HG03280 (cell line): ENCODE data around the gene PI4KA.

ENCODE experiments used
- ATAC-seq: cut with Tn5 transposase; IDR thresholded peaks from one replicate; pipeline ENCODE4 v1.9.1; 2021; ENCODE audit warnings: mild to moderate bottlenecking, moderate library complexity; ENCODE audit not compliant: unreplicated experiment

The PI4KA gene

DNA sequence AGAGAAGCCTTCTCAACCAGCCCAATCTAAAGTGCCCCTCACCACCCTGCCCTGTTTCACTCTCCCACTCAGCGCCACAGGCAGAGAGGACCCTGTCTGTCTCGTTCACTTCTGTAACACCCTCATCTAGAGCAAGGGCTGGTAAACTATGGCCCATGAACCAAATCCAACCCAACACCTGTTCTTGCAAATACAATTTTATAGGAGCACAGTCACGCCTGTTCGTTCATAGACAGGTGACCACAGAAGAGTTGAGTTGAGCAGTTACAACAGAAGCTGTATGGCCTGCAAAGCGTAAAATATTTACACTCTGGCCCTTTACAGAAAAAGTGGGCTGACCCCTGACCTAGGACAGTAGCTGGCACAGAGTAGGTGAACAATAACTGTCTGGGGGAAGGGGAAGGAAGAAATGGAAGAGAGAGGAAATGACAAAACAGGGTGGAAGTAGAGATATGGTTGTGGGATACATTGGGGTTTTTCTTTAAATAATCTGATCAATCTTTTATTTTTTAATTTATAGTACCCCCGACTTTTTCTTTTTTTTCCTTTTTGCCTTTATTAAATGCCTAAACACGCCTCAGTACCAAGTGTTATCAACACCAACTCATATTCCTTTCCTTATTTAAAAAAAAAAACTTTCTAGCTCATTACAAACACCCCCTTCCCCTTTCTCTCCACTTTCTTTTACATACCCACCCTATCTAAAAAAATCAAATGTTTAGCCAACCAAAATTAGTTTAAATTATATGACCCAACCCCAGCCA, 63.8 kb downstream of the PI4KA start:
- ATAC-seq, result no peak

DNA sequence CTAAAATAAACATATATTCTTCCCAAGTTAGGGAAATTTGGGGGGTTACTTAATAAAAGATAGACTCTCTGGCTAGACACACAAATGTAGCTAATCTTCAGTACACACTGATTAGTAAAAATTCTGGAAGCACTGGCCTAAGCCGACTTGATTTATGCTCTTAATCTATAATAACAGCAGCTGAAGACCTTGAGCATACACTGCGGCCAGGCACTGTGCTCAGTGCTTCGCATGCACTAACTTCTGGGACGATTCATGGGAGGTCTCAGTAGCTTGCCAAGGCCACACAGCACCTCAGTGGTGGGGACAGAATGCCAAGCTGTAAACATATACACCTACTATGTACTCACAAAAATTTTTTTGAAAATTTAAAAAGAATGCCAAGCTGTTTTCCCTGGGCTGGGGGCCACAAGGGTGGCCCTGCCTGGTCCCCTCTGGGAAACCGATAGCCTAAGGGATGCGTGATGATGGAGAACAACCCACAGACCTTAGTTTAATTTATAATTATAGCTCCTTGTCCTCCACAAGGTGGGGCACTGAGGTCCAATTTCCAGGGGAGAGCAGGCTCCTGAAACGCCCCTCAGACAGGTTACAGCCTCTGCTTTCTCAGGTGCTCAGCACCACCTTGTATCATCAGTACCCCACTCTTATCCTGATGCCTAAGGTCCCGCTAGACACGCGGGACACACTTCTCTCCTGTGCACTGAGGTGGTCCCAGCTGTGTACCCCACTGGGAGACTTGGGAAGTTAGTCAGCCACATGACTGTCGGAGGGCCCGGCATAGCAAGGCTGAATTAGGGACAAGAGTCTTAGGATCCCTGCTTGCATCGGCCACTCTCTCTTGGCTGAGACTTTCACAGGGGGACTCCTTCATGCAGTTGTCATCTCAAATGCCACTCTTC, 64.6 kb downstream of the PI4KA start:
- ATAC-seq, result no peak

DNA sequence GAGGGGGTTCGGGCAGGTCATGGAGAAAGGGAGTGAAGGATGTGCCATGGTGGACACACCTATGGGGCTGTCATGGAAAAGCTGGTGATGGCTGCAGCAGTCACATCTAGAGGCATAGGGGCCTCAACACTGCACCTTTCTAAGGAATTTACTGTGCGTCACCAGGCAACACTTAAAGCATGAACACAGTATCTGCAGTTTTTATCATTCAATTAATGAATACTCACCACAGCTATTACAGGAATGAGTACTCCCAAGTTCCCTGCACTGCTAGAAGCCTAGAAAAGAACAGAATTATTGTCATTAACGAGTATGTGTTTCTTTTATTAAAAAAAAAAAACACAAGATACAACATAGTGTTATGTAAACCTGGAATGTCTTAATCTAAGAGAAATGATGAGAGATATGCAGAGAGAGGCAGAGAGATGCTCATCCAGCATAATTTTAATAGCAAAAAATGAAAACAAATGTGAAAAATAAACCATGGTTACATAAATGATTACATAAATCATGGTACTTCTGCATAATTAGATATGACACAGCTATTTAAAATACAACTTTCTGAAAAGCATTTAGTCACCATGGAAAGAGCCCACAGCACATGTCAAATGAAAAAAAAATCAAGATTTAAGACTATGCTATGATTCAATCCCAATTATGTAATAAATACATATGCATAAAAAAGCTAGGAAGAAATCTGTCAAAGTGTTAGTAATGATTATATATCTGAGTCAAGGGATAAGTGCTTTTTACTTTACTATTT, 65.5 kb downstream of the PI4KA start:
- ATAC-seq, result no peak

DNA sequence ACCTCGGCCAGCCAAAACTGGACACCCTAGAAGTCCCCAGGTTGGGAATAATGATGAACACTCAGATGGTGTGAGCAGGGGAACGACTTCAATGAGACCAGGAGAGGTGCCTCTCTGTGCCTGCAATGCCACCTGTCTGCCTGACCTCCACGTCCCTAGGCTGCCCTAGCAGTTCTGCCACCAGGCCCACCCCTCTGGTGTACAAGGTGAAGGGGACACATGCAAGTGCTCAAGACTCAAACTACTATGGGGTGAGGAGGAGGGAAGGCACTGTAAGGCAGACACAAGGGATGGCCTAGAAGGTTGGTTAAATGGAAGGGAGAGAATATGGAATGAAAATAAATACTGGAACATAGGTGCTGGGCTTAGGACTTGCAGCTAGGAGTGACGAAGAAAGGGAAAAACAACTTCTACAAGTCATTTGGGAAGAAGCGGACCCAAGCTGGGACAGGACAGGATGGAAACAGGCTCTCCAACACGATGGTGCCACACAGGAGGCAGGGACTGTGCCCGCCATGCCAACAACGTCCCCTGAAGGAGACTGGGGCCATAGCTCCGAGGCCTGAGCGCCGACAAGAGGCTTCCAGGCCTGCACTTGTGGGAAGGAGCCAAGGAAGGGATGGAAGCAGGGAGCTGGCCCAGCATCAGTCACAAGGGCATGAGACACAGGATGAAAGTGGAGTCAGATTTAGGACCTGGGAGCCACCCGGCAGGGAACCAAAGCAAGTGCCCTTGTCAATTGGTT, 66.2 kb downstream of the PI4KA start:
- ATAC-seq, result no peak

DNA sequence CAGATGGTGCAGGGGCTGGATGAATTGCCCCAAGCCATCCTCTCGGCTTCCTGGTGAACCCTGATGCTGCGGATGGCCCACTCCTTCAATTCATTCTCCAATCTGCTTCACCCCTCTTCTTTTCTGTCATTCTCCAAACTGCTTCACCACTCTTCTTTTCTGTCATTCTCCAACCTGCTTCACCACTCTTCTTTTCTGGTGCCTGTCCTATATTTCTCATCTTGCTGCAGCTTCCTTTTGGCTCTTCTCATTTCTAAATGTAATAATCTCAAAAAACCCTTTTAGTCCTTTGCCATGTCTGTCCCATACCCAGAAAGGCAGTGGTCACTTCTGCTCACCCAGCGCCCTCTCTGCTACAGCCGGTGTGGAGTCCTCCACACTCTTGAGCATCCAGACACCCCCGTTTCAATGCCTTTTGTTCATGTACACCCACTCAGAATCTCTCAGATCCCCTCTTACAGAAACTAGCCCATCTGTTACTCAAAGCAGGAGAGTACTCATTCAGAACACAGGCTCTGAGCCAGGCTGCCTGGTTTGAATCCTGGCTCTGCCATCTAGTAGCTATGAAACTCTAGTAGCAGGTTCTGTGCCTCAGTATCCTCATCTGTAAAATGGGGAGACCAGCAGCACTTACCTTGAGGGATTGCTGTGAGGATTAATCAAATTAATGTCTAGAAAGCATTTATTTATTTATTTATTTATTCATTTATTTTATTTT, 69.8 kb downstream of the PI4KA start:
- ATAC-seq, result no peak

DNA sequence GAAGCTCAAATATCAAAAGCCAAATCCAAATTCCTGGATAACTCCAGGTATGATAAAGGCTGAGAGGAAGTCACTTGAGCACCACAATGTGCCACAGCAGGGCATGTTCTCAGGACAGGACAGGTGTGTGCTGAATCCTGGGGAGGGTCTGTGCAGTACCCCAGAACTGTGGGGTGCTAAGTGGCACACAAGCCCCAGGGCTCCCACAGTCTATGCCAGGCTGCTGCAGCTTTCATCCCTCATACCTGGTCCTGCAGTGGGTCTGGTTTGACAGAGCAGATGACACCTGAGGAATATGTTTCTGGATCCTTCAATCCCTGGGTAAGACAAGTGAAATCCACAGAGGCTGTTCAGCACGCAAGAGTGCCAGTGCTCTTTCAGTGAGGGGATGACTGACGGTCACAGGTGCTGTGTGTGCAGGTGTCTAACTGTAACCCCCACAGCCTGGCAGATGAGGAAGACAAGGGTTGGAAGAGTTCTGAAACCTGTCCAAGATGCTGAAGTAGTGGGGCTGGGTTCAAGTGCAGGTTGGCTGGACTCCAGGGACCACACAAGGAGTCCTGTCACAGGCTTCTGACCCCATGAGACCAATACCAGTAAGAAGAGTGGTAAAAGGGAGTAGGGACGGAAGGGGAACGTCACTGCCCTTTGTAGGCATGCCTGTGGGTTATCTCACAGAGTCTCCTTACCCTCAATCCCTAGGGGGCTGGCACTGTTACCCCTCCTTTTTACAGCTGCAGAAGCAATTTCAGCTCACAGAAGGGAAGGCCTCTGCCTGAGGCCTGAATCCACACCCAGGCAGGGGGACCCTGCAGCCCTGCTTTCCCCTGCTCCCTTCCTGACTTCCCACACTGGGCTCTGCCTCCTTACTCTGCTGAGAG, 70.6 kb downstream of the PI4KA start:
- ATAC-seq, result no peak

DNA sequence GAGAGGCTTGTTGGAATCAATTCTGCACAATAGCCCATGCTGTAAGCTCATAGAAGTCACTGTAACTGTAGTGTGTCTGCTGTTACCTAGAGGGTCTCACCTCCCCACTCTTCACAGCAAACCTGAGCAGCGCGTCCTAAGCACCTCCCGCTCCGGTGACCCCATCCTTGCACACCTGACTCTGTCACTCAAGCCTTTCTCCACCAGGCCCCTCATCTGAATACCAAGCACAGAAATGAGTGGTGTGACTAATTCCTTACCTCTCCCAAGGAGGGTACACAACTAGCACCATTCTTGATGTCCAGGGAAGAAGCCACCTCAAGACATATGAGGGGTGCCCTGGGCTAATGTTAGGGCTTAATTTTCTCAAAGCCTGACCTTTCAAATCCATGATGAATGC, 71.4 kb downstream of the PI4KA start:
- no peak for ATAC-seq

DNA sequence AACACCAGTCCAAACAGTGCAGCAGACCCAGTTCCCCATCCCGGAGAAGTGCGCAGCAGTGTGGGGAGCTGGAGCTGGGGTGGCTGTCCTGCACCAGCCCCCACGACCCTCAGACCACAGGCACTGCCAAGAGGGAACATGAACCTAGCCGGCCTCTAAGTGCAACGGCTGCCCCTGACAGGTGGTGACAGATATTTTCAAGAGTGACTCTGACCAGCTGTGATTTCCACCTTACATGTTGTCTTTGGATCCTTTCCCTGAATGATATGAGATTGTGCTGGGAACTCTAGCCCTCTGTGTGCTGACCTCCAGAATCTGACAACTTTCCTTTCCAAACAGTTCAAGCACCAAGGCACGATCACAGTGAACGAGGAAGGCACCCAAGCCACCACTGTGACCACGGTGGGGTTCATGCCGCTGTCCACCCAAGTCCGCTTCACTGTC, 72.1 kb downstream of the PI4KA start:
- no peak for ATAC-seq

DNA sequence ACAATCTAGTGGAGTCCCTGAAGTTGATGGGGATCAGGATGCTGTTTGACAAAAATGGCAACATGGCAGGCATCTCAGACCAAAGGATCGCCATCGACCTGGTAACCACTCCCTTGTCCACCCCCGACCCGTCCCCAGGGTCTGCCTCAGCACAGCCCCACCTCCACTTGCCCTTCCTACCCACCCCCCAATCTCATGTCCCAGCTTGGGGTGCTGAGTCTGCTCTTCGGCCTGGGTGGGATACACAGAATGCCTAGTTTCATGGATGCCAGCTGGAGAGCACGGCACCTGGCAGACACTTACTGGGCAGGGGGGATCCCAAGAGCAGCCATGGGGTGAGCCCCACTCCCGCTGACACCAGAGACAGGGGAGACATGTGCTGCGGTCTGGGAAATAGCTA, 72.6 kb downstream of the PI4KA start:
- no peak for ATAC-seq

DNA sequence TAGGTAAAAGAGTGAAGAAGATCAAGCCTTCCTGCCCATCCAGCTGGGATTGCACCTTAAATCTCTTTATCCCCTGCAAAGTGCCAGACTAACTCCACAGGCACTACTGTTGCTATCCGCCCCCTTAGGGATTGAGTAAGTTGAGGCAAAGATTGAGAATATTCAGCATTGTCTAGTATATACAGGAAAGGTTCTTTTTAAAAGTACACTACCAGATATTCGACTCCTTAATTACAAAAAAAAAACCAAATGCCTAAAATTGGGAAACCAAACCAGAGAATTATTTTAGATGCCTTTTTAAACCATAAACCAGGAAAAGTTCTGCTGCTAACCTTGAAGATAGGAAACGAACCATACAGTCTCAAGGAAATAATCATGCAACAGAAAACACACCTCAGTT, 73.2 kb downstream of the PI4KA start:
- no peak for ATAC-seq

DNA sequence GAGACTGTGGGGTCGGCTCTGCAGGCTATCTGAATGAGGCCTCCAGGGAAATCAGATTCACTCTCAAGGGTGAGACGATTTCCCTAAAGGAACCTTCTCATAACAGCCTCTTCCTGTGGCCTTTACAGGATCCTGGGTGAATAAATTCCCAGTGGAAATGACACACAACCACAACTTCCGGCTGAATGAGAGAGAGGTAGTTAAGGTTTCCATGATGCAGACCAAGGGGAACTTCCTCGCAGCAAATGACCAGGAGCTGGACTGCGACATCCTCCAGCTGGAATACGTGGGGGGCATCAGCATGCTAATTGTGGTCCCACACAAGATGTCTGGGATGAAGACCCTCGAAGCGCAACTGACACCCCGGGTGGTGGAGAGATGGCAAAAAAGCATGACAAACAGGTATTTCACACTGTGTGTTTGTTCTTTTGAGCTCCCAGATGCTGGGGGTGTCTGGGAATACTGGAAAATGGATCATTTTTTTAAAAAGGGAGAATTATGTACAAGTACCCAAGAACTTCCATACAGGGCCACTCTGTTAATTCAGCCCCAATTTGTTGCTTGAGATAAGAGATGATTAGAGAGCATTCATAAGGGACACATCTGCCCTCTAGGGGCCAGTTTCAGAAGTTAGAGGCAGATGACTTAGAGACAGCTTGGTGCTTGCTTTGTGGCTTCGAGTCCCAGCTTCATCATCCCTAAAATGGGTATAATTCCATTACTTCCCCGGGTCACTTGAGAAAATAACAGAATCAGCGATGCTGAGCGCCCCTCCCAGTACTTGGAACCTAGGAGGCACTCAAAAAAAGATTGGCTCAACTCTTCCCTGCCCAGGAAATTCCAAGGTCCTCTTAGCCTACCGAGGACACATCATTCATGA, 74.5 kb downstream of the PI4KA start:
- ATAC-seq, result no peak

DNA sequence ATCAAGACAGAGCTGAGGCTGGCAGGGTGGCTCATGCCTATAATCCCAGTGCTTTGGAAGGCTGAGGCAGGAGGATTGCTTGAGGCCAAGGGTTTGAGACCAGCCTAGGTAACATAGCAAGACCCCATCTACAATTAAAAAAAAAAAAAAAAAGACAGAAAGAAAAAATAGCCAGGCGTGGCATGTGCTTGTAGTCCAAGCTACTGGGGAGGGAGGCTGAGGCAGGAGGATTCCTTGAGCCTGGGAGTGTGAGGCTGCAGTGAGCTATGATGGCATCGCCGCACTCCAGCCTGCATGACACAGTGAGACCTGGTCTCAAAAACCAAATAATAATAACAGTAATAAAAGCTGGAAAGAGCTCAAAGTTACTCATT, 75.3 kb downstream of the PI4KA start:
- no peak for ATAC-seq

DNA sequence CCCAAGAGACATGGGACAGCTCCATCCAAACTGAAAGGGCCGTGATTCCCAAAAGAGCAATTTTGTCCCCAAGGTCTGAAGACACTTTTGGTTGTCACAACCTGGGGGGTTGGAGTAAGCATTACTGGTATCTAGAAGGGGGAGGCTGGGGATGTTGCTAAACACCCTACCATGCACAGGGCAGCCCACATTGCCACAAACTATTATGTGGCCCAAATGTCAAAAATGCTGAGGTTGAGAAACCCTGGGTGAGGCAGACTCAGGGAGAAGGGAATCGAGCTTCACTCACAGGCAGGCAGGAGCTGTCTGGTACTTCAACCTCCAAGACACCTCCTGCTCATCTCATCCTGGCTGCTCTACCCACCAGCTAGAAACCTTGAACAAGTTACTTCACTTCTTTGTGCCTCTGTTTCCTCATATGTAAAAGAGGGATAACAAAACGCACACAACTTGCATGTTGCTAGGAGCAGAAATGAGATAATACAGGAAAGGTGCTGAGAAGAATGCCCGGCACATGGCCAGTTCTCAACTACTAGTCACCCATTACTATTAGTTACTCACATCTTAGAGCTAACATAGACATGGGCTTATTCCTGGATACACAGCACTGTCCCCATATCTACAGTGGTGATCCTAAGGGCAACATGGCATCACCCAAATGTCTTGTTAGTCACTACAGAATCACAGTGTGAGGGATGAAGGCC, 75.9 kb downstream of the PI4KA start:
- no peak for ATAC-seq

DNA sequence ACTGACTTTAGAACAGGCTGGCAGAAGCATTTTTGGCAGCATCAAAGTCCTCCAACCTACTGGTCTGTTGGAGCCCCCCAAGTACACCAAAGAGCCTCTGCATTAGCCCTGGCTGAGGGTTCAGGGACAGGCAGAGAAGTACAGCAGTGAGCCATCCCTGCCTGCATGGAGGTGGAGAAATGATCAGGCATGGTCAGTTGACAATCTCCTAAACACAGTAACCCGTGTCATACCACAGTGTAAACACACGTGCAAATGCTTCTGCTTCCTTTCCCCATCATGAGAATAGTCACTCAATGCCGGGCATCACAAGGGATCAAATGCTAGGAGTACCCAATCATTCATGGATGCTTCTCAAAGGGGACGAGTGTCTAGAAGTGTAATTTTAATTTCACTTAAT, 76.5 kb downstream of the PI4KA start:
- no peak for ATAC-seq

DNA sequence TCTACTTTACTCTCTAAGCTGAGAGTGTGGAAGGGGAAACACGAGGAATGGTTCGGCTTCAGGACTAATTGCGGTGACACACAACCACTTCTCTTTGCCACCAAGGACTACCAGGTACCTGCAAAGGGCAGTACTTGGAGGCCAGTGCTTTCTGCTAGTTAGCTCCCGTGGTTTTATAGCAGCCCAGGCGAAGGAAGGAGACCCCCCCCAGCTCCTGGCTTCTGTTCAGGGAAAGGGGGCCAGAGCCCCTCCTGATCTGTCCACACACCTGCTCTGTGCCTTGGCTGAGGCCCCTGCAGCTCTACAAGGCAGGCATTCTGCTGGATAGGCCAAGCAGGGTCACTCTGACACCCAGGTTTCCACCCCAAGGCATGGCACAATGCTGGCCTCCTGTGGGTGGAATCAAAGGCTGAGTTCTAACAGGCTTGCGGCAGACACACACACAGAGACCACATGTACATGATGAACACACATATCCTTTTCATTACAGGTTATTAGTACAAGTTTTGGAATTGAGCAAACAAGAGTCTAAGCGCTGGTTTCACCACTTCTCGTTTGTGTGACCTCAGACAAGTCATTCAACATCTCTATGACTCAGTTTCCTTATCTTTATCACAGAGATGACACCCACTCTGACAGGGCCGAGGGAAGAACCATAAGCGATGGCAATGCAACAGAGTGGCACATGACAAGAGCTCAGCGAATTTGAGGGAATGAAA, 77.2 kb downstream of the PI4KA start:
- no peak for ATAC-seq

DNA sequence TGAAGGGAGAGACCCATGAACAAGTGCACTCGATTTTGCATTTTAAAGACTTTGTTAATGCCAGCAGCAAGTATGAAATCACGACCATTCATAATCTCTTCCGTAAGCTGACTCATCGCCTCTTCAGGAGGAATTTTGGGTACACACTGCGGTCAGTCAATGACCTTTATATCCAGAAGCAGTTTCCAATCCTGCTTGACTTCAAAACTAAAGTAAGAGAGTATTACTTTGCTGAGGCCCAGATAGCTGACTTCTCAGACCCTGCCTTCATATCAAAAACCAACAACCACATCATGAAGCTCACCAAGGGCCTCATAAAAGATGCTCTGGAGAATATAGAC, 78.8 kb downstream of the PI4KA start:
- no peak for ATAC-seq
